CD14-positive monocyte (primary cell): ENCODE data around the gene HSPD1. TPM values are rescaled to one million over a fixed set of nuclear protein-coding genes. Genes with fewer than 3 reads are reported as not detected.
A peak's percentile ranks its signal among the peaks of the same experiment; 100 is the strongest.

Source experiments
- DNase-seq, 3 donors: peaks; one replicate each; pipeline ENCODE4 v3.0.0-alpha.2; 2011 to 2022
- H2AFZ ChIP-seq: 2 replicates; pipeline ENCODE4 v1.6.0; 2012; ENCODE audit warnings: mild to moderate bottlenecking, low read depth, low read length, inconsistent platforms; ENCODE audit not compliant: insufficient read depth, poor library complexity, severe bottlenecking
- H3K27ac ChIP-seq, 2 donors: 1 replicate in 1 of 2; 2 replicates in 1 of 2; pipeline ENCODE4 v1.5.1; 2012 to 2013; ENCODE audit warnings: low read length in 2 of 2, control low read depth in 1 of 2, inconsistent platforms in 1 of 2, low read depth in 1 of 2, mild to moderate bottlenecking in 1 of 2
- H3K27me3 ChIP-seq, 2 donors: one replicate each; pipeline versions ENCODE4 v1.6.0 to v1.6.1; 2011 to 2013; ENCODE audit warnings: low read length in 2 of 2; ENCODE audit not compliant: control insufficient read depth in 2 of 2, insufficient read depth in 2 of 2
- H3K36me3 ChIP-seq, 2 donors: replicated peaks in 1 of 2; 1 replicate in 1 of 2; 2 replicates in 1 of 2; pipeline versions ENCODE4 v1.5.1 to v1.6.1; 2012 to 2013; ENCODE audit warnings: low read length in 2 of 2, control low read depth in 1 of 2, inconsistent platforms in 1 of 2, mild to moderate bottlenecking in 1 of 2; ENCODE audit not compliant: insufficient read depth in 2 of 2, control insufficient read depth in 1 of 2
- H3K4me1 ChIP-seq, 2 donors: 1 replicate in 1 of 2; 2 replicates in 1 of 2; pipeline versions ENCODE4 v1.5.1 to v1.6.1; 2012 to 2013; ENCODE audit warnings: low read length in 2 of 2, control low read depth in 1 of 2, inconsistent platforms in 1 of 2, mild to moderate bottlenecking in 1 of 2, moderate library complexity in 1 of 2; ENCODE audit not compliant: insufficient read depth in 2 of 2, control insufficient read depth in 1 of 2
- H3K4me2 ChIP-seq: replicated peaks from 2 replicates; pipeline ENCODE3; 2012; ENCODE audit warnings: low read length, moderate library complexity, mild to moderate bottlenecking; ENCODE audit not compliant: poor library complexity, severe bottlenecking; ENCODE audit errors: extremely low read depth
- H3K4me3 ChIP-seq, 3 experiments: fragments of 200-600 bp in 1 of 3; sonication (generic) in 1 of 3; replicated peaks in 1 of 3; 1 replicate in 2 of 3; 2 replicates in 1 of 3; pipeline ENCODE4 v1.5.1; 2011 to 2013; ENCODE audit warnings: low read length in 3 of 3, mild to moderate bottlenecking in 3 of 3, control low read depth in 2 of 3, low read depth in 2 of 3, inconsistent platforms in 1 of 3, moderate library complexity in 1 of 3
- H3K79me2 ChIP-seq: 2 replicates; pipeline ENCODE4 v1.6.0; 2012; ENCODE audit warnings: mild to moderate bottlenecking, control low read depth, inconsistent platforms, low read length, moderate library complexity; ENCODE audit not compliant: insufficient read depth
- H3K9ac ChIP-seq: 2 replicates; pipeline ENCODE4 v1.6.0; 2017; ENCODE audit warnings: low read length, mild to moderate bottlenecking; ENCODE audit not compliant: insufficient read depth, poor library complexity, severe bottlenecking
- H3K9me3 ChIP-seq, 2 donors: replicated peaks in 1 of 2; 1 replicate in 1 of 2; 2 replicates in 1 of 2; pipeline versions ENCODE4 v1.5.1 to v1.6.1; 2012 to 2013; ENCODE audit warnings: low read length in 2 of 2, control low read depth in 1 of 2; ENCODE audit not compliant: control insufficient read depth in 1 of 2, insufficient read depth in 1 of 2
- H4K20me1 ChIP-seq: 2 replicates; pipeline ENCODE4 v1.6.0; 2012; ENCODE audit warnings: mild to moderate bottlenecking, low read length, control low read depth, moderate library complexity; ENCODE audit not compliant: insufficient read depth
- H3K27ac Mint-ChIP-seq, 7 donors: one replicate each; pipeline ENCODE4 v1.8.0; 2020; ENCODE audit warnings: mild to moderate bottlenecking in 7 of 7, mixed read lengths in 7 of 7, moderate library complexity in 6 of 7, inconsistent platforms in 2 of 7
- H3K27me3 Mint-ChIP-seq, 3 donors: one replicate each; pipeline ENCODE4 v1.8.0; 2021 to 2022; ENCODE audit warnings: low read depth in 3 of 3, mild to moderate bottlenecking in 3 of 3, mixed read lengths in 3 of 3, moderate library complexity in 3 of 3, inconsistent platforms in 1 of 3
- H3K36me3 Mint-ChIP-seq, 2 donors: one replicate each; pipeline ENCODE4 v1.8.0; 2020; ENCODE audit warnings: mixed read lengths in 2 of 2, inconsistent platforms in 1 of 2, mild to moderate bottlenecking in 1 of 2
- H3K4me1 Mint-ChIP-seq: one replicate; pipeline ENCODE4 v1.8.0; 2020; ENCODE audit warnings: mild to moderate bottlenecking, mixed read lengths
- H3K4me3 Mint-ChIP-seq, 2 donors: one replicate each; pipeline ENCODE4 v1.8.0; 2020; ENCODE audit warnings: mild to moderate bottlenecking in 2 of 2, mixed read lengths in 2 of 2, moderate library complexity in 1 of 2
- H3K9me3 Mint-ChIP-seq, 7 donors: one replicate each; pipeline ENCODE4 v1.8.0; 2020 to 2022; ENCODE audit warnings: mixed read lengths in 7 of 7, mild to moderate bottlenecking in 6 of 7, moderate library complexity in 6 of 7, inconsistent platforms in 2 of 7
- CTCF ChIP-seq: fragments of 200-600 bp; IDR thresholded peaks from one replicate; pipeline ENCODE4 v1.8.0; 2022; ENCODE audit warnings: antibody characterized with exemption, mild to moderate bottlenecking
- WGBS: methylation state at CpG from one replicate; pipeline ENCODE4 v1.1.5; 2013; ENCODE audit warnings: missing lambda C conversion rate; ENCODE audit not compliant: insufficient coverage; 5-methylcytosine and 5-hydroxymethylcytosine counted together
- intact Hi-C, 2 donors: fragments of 100-400 bp; cut with micrococcal nuclease; formaldehyde crosslinking; loops; one replicate each; pipeline versions ENCODE4 v1.15.0 to v1.15.1; 2023
- polyA plus RNA-seq, 3 donors: library from polyadenylated mRNA; depleted of rRNA in 1 of 3; unstranded in 2 of 3; stranded (reverse) in 1 of 3; fragments of 300-500 nt in 2 of 3; fragments of >200 nt in 1 of 3; fragmentation: Illumina TruSeq in 2 of 3; gene quantifications; 1 replicate in 2 of 3; 2 replicates in 1 of 3; pipeline ENCODE4 v1.2.3, GENCODE V29; 2012 to 2021

The HSPD1 gene
- polyA plus RNA-seq, 3 donors, result 42.7 to 62.1 (median 44.5) TPM

DNA sequence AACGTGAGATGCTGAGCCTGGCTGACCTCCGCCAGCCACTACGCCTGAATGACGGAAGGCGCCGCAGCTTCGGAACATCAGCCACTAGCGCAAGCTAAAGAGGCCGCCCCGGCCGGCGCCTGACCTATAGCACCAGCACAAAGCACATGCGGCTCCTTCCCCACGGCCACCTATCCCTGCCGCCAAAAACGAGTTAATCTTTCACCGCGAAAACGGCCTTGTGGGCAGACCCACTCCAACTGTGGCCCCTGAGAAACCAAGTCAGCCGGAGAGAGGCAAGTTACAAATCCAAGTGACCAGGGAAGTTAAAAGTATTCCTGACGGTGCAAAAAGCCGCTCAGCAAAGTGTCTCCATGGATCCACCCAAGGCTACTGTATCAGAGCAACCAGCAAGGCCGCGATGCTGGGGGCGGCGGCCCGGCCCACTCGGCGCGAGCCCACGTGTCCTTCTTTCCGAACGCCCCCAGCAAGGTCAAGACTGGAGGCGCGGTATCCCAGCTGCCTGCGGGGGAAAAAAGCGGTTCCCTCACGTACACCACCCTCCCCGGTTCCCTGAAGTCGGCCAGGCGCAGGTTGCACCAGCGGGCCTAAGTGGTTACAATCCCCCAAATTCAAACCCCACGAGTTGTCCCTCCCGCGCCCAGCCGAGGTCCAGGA is 575 bp downstream of the HSPD1 start:
- Histone ChIP-seq H3K4me2 (peak overlapping the region; percentile 96), H3K4me1 (peaks cover 22 to 42% of the 10 kb centered on the region in 2 donors), H4K20me1 (peaks cover 19% of the 10 kb centered on the region), H3K27me3 (no peaks in the 10 kb centered on the region), H2AFZ (peak overlapping the region; percentile 87), H3K36me3 (peaks cover 33 to 53% of the 10 kb centered on the region in 2 donors), H3K27ac (peak overlapping the region; percentile 91 to 97), H3K9me3 (no peaks in the 10 kb centered on the region), H3K9ac (peak overlapping the region; percentile 79), H3K4me3 (peak overlapping the region; percentile 84 to 95 (median 91)), H3K79me2 (peaks cover 89% of the 10 kb centered on the region)
- H3K4me1 Mint-ChIP-seq, result peaks cover 42% of the 10 kb centered on the region
- peak; percentile 36 to 47 (median 43) for DNase-seq
- no peaks in the 10 kb centered on the region for H3K27me3 Mint-ChIP-seq
- H3K36me3 Mint-ChIP-seq, result peaks cover 36 to 39% of the 10 kb centered on the region in 2 donors
- under 1% methylated on average over 46 of the region's 46 CpGs for WGBS
- H3K9me3 Mint-ChIP-seq, result no peaks in the 10 kb centered on the region
- intact Hi-C loops, result loop anchor here in 1 of 2 donors (10.0 kb wide), 1 partner anchor 74 kb away; no protein-coding TSS in a partner anchor
- peak overlapping the region; percentile 94 to 96 for H3K4me3 Mint-ChIP-seq
- H3K27ac Mint-ChIP-seq, result peak overlapping the region; percentile 91 to 98 (median 94)
- no peak for TF ChIP-seq CTCF

DNA sequence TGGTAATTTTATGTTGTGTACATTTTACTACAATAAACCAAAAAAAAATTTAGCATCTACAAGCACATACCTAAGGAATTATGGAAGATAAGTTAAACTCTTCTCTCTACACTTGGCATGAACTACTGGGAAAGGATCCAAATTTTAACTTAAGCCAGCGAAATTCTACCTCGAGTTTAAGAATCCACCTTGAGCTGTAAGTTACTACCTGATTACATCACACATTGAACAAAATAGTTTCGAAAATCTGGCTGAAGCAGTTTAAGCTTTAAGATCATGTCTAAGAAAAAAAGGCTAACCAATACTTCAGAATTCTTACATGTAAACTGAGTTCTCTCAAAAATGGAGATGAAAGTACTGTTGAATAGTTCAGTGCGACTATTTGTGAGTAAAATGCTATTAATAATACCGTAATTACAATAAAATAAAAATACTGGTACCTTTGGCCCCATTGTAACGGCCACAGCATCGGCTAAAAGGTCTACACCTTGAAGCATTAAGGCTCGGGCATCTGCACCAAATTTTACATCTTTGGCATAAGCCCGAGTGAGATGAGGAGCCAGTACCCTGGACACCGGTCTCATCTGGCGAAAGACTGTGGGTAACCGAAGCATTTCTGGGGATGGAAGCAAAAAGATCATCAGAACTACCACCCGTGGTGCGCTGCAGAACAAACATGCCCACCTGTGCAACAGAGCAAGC is 1.3 kb downstream of the HSPD1 start:
- DNase-seq, result no peak
- Histone ChIP-seq H3K4me2 (peak overlapping the region; percentile 96), H3K9ac (peak overlapping the region; percentile 79), H2AFZ (peak overlapping the region; percentile 87), H3K4me1 (peaks cover 22 to 42% of the 10 kb centered on the region in 2 donors), H4K20me1 (peaks cover 20% of the 10 kb centered on the region), H3K4me3 (peak overlapping the region; percentile 84 to 95 (median 91)), H3K36me3 (peaks cover 37 to 53% of the 10 kb centered on the region in 2 donors), H3K9me3 (no peaks in the 10 kb centered on the region), H3K27ac (peak overlapping the region; percentile 91 to 97), H3K79me2 (peaks cover 83% of the 10 kb centered on the region), H3K27me3 (no peaks in the 10 kb centered on the region)
- H3K9me3 Mint-ChIP-seq, result no peaks in the 10 kb centered on the region
- H3K36me3 Mint-ChIP-seq, result peaks cover 38 to 39% of the 10 kb centered on the region in 2 donors
- no peak for TF ChIP-seq CTCF
- H3K27ac Mint-ChIP-seq, result peak overlapping the region; percentile 91 to 98 (median 94)
- H3K4me3 Mint-ChIP-seq, result peak overlapping the region; percentile 94 to 96
- intact Hi-C loops, result loop anchor here in 1 of 2 donors (10.0 kb wide), 1 partner anchor 74 kb away; no protein-coding TSS in a partner anchor
- WGBS, result 11% methylated on average over 10 of the region's 14 CpGs
- H3K4me1 Mint-ChIP-seq, result peaks cover 42% of the 10 kb centered on the region
- no peaks in the 10 kb centered on the region for H3K27me3 Mint-ChIP-seq
